GM19239 (cell line): ENCODE results near the gene ACOXL.

Experiments used
- DNase-seq: peaks from one replicate; pipeline ENCODE4 v3.0.0; 2011; ENCODE audit warnings: low spot score; ENCODE audit not compliant: insufficient read length
- FAIRE-seq: peaks from 2 replicates; lab custom pipeline; 2011; peaks lifted over from hg19 to GRCh38; lab: Jason Lieb, UNC

The ACOXL gene

GRCh38 chr2:110896226-110896625, 163.9 kb downstream of the ACOXL start:
- no peak for DNase-seq
- FAIRE-seq = no peak

DNA sequence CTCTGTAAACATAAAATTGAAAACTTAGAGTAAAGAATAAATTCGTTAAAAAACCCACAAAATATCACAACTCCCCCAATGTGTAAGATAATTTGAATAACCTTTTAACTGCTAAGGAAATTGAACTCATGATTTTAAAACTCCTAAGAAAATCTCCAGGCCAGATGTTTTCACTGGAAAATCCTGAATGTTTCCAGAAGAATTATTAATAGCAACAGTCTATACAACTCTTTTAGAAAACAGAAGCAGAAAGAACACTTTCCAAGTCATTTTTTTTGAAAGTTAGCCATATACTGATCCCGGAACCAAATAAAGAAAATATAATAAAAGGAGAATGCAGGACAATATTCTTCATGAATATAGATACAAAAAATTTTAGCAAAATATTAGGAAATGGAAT, 165.6 kb downstream of the ACOXL start:
- no peak for DNase-seq

GRCh38 chr2:110900191-110900590, 167.8 kb downstream of the ACOXL start:
- no peak for DNase-seq
- FAIRE-seq = no peak

More for the DNA sequence above, 165.6 kb downstream of the ACOXL start:
- FAIRE-seq = no peak

GRCh38 chr2:110903548-110903947, 171.2 kb downstream of the ACOXL start:
- DNase-seq (no peak), FAIRE-seq (no peak)

GRCh38 chr2:110904116-110904778, 171.9 kb downstream of the ACOXL start:
- DNase-seq (no peak), FAIRE-seq (no peak)

GRCh38 chr2:110904779-110905148, 172.4 kb downstream of the ACOXL start:
- DNase-seq = no peak
- FAIRE-seq = no peak

DNA sequence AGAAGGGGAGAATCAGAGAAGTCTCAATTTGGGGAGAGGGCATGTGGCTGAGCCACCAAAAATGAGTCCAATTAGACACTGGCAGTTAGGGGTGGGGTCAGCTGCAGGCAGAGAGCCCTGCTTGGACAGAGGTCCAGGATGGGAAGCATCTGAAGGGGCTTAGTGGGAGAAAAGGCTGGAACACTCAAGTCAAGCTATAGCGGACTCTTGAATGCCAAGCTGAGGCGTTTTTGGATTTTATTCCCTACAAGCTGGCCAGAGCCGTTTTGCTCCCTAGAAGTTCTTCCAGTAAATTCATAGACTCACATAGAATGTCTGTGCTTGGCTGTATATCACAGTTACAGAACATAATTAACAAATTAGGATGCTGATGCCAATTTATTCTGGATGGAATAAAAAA, 172.8 kb downstream of the ACOXL start:
- DNase-seq (no peak), FAIRE-seq (no peak)

DNA sequence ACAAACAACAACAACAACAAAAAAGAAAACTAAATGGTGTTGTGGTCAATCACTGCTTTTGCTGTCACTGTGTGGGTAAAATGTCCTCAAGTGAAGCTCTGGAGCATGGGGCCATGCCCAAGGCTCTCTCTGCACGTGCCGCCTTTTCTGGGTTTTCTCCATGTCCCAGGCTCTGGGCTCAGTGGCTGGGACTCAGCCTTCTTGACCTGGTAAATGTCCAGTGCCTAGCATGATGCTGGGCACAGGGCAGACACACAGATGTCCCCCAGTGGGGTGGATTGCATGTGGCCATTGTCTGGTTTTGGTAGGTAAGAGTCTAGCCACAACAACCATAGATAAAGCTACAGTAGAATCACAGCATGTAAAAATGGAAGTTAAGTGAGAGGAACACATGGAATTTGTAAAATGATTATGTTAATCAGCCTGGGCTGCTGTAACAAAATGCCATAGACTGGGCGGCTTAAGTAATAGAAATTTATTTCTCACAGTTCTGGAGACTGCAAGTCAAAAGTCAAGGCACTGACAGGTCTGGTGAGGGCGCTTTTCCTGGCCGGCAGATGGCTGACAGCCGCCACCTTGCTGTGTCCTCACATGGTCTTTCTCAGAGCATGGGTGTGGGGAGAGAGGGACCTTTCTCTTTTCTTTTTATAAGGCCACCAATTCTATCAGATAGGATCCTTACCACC, 174.4 kb downstream of the ACOXL start:
- DNase-seq = no peak
- no peak for FAIRE-seq

GRCh38 chr2:110909501-110909900, 177.1 kb downstream of the ACOXL start:
- no peak for FAIRE-seq
- no peak for DNase-seq

- FAIRE-seq (no peak), DNase-seq (no peak)
Measured at GRCh38 chr2:110910423-110910822, 178.1 kb downstream of the ACOXL start.

GRCh38 chr2:110919738-110920137, 187.4 kb downstream of the ACOXL start:
- DNase-seq (no peak), FAIRE-seq (no peak)

- DNase-seq (no peak), FAIRE-seq (no peak)
Measured at GRCh38 chr2:110925479-110925878, 193.1 kb downstream of the ACOXL start.

- FAIRE-seq (no peak), DNase-seq (no peak)
Measured at GRCh38 chr2:110927526-110927925, 195.2 kb downstream of the ACOXL start.

DNA sequence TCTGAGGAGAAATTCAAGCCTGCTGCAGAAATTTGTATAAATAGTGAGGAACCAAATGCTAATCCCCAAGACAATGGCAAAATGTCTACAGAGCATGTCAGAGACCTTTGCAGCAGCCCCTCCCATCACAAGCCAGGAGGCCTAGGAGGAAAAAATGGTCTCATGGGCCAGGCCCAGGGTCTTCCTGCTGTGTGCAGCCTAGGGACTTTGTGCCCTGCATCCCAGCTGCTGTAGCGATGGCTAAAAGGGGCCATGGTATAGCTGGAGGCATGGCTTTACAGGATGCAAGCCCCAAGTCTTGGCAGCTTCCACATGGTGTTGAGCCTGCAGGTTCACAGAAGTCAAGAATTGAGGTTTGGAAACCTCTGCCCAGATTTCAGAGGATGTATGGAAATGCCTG, 197.2 kb downstream of the ACOXL start:
- FAIRE-seq = no peak
- no peak for DNase-seq

- FAIRE-seq (no peak), DNase-seq (no peak)
Measured at GRCh38 chr2:110931648-110932047, 199.3 kb downstream of the ACOXL start.

DNA sequence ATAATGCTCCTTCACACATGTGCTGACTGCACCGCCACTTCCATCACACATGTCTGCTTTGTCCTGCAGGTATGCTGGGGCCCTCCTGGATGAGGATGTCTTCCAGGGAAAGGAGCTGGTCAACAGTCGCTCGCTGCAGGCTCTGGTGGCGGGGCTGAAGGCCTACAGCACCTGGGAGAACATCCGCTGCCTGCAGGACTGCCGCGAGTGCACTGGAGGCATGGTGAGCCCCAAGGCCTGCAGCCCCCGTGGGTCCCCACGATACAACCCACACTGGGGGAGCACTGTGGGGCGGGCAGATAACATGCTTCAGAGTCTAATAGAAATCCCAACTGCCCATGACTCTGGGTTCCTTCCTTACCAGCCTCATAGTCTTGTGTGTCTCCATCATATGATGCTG, 201.0 kb downstream of the ACOXL start:
- no peak for FAIRE-seq

GRCh38 chr2:110934948-110935347, 202.6 kb downstream of the ACOXL start:
- DNase-seq (no peak), FAIRE-seq (no peak)

More for the DNA sequence above, 201.0 kb downstream of the ACOXL start:
- no peak for DNase-seq

DNA sequence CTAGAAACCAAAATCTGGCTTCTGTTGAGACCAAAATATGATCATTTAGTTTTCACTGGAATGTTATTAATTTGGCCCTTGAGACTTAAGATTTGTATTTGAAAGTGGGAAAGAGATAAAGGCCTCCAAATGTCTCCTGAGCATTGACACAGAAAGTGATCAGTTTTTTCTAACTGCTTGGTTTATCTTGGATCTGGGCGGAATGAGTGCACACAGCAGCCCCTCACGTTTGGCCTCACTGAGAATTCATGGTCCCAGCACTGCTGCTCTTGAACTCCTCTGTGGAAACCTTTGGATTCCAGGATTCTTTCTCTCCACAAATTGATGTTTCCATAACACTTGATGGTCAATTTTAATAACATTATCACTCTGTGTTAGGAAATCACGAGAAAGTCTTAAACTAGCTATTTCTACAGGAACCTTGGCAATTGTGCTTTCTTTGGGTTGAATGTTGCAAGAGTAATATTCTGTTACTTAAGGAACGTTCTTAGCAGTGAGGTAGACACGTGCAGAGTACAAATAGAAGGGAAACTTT, 208.1 kb downstream of the ACOXL start:
- FAIRE-seq = no peak
- no peak for DNase-seq

- FAIRE-seq = no peak
- no peak for DNase-seq
Measured at GRCh38 chr2:110941226-110941625, 208.9 kb downstream of the ACOXL start.

DNA sequence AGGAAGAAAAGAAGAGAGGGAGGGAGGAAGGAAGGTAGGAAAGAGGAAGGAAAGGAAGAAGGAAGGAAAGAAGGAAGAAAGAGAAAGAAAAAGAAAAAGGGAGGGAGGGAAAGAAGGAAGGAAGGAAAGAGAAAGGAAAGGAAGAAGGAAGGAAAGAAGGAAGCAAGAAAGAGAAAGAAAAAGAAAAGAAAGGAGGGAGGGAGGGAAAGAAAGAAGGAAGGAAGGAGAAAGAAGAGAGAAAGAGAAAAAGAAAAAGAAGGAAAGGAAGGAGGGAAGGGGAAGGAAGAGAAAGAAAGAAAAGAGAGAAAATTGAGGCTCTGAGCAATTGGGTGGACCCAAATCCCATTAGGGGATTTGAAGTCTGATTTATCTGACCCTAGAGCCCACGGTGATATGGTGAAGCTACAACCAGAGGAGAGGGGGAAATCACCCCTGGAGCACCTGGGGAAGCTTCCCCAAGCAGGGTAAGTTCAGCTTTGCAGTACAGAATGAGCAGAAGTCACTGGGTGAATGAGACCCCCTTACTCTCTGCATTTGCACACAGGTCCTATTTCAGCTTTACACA, 210.8 kb downstream of the ACOXL start:
- no peak for FAIRE-seq
- DNase-seq = no peak

GRCh38 chr2:110946902-110947301, 214.5 kb downstream of the ACOXL start:
- no peak for DNase-seq
- no peak for FAIRE-seq
